OCI-LY3 (cell line): ENCODE results near the gene ONECUT1.

Experiments
- H2AFZ ChIP-seq: fragments of 200-600, 300-600 bp; shearing (Covaris generic); 2 replicates; pipeline ENCODE4 v1.6.0; 2014; ENCODE audit warnings: antibody characterized with exemption, low read depth, low read length
- H3K27ac ChIP-seq: fragments of 200-600, 300-600 bp; sonication (generic); 2 replicates; pipeline ENCODE4 v1.5.1; 2014; ENCODE audit warnings: mild to moderate bottlenecking, low read length, moderate library complexity, mixed read lengths
- H3K27me3 ChIP-seq: fragments of 200-600, 300-600 bp; sonication (generic); 2 replicates; pipeline ENCODE4 v1.6.1; 2014; ENCODE audit warnings: low read depth, low read length, mixed read lengths
- H3K36me3 ChIP-seq: fragments of 200-600, 300-600 bp; sonication (generic); replicated peaks from 2 replicates; pipeline ENCODE3; 2014; ENCODE audit warnings: low read depth, low read length, mixed read lengths
- H3K4me1 ChIP-seq: fragments of 300-600, 200-600 bp; sonication (generic); 2 replicates; pipeline ENCODE4 v1.6.1; 2014; ENCODE audit warnings: low read length, mixed read lengths
- H3K4me2 ChIP-seq: fragments of 200-600, 300-600 bp; sonication (generic); 2 replicates; pipeline ENCODE4 v1.6.1; 2014; ENCODE audit warnings: low read length, mixed read lengths
- H3K4me3 ChIP-seq: fragments of 300-600, 200-600 bp; sonication (generic); 2 replicates; pipeline ENCODE4 v1.5.1; 2014; ENCODE audit warnings: antibody characterized with exemption, mild to moderate bottlenecking, low read length, moderate library complexity
- H3K79me2 ChIP-seq: fragments of 300-600, 200-600 bp; shearing (Covaris generic); 2 replicates; pipeline ENCODE4 v1.6.1; 2014; ENCODE audit warnings: mild to moderate bottlenecking, low read length, mixed read lengths
- H3K9ac ChIP-seq: fragments of 300-600, 200-600 bp; shearing (Covaris generic); 2 replicates; pipeline ENCODE4 v1.6.0; 2014; ENCODE audit warnings: mild to moderate bottlenecking, low read length, moderate library complexity
- H3K9me3 ChIP-seq: fragments of 200-600, 300-600 bp; shearing (Covaris generic); 2 replicates; pipeline ENCODE4 v1.6.1; 2014; ENCODE audit warnings: low read length, mixed read lengths; ENCODE audit not compliant: insufficient read depth
- H4K20me1 ChIP-seq: fragments of 200-600, 300-600 bp; sonication (generic); 2 replicates; pipeline ENCODE4 v1.6.1; 2016; ENCODE audit warnings: low read length, mixed read lengths; ENCODE audit not compliant: insufficient read depth
- EZH2phosphoT487 ChIP-seq: fragments of 200-600 bp; shearing (Covaris generic); IDR thresholded peaks from 2 replicates; pipeline ENCODE4 v1.6.1; 2018; ENCODE audit warnings: antibody characterized with exemption, mixed run types, low read depth
- TF ChIP-seq, protein P1 (sequence below): fragments of 200-600, 300-600 bp; sonication (generic); IDR thresholded peaks from 2 replicates; pipeline ENCODE4 v1.5.1; 2014; ENCODE audit warnings: antibody characterized with exemption, low read length, low read depth

ONECUT1 gene

DNA sequence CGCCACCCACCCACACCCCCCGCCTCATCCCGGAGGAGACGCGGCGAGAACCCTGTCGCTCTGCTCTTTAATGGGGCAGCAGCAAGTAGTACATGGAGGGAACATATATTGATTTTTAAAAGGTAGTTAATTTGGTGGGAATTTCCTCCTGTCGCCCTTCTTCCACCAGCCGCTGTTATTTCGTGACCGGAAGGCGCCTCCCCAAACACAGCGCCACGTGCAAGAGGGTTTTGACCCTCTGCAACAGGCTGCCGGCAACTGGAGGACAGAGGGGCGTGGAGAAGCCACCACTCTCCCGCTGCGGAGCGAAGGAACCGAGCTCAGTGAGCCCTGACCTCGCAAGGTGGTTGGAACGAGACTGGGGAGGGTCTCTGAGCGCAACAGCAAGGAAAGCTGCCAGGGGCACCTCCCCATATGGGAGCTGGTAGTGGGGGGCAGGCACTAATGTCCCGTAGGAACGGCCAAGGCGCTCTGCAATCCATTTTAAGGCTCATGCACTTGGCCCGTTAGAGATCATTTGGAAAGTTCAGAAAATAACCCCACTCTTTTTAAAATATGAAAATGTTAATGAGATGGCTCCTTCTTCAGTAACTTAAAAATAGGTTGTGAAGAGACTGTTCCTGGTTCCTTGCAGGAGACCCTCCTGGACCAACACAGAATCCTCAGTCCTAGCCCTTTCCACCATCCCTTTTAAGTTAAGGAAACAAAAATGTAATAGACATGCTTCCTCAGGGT is 4.3 kb downstream of the ONECUT1 start:
- H3K4me1 ChIP-seq = peaks cover 7% of the 10 kb centered on the region
- H3K9me3 ChIP-seq = no peaks in the 10 kb centered on the region
- no peaks in the 10 kb centered on the region for H4K20me1 ChIP-seq
- H2AFZ ChIP-seq = no peak overlapping the region
- no peak overlapping the region for H3K9ac ChIP-seq
- no peaks in the 10 kb centered on the region for H3K79me2 ChIP-seq
- TF ChIP-seq, protein P1, sequence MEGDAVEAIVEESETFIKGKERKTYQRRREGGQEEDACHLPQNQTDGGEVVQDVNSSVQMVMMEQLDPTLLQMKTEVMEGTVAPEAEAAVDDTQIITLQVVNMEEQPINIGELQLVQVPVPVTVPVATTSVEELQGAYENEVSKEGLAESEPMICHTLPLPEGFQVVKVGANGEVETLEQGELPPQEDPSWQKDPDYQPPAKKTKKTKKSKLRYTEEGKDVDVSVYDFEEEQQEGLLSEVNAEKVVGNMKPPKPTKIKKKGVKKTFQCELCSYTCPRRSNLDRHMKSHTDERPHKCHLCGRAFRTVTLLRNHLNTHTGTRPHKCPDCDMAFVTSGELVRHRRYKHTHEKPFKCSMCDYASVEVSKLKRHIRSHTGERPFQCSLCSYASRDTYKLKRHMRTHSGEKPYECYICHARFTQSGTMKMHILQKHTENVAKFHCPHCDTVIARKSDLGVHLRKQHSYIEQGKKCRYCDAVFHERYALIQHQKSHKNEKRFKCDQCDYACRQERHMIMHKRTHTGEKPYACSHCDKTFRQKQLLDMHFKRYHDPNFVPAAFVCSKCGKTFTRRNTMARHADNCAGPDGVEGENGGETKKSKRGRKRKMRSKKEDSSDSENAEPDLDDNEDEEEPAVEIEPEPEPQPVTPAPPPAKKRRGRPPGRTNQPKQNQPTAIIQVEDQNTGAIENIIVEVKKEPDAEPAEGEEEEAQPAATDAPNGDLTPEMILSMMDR = no peak
- TF ChIP-seq EZH2phosphoT487 = no peak
- no peaks in the 10 kb centered on the region for H3K27me3 ChIP-seq
- H3K4me3 ChIP-seq = no peak overlapping the region
- no peaks in the 10 kb centered on the region for H3K36me3 ChIP-seq
- H3K4me2 ChIP-seq = no peak overlapping the region
- no peak overlapping the region for H3K27ac ChIP-seq

DNA sequence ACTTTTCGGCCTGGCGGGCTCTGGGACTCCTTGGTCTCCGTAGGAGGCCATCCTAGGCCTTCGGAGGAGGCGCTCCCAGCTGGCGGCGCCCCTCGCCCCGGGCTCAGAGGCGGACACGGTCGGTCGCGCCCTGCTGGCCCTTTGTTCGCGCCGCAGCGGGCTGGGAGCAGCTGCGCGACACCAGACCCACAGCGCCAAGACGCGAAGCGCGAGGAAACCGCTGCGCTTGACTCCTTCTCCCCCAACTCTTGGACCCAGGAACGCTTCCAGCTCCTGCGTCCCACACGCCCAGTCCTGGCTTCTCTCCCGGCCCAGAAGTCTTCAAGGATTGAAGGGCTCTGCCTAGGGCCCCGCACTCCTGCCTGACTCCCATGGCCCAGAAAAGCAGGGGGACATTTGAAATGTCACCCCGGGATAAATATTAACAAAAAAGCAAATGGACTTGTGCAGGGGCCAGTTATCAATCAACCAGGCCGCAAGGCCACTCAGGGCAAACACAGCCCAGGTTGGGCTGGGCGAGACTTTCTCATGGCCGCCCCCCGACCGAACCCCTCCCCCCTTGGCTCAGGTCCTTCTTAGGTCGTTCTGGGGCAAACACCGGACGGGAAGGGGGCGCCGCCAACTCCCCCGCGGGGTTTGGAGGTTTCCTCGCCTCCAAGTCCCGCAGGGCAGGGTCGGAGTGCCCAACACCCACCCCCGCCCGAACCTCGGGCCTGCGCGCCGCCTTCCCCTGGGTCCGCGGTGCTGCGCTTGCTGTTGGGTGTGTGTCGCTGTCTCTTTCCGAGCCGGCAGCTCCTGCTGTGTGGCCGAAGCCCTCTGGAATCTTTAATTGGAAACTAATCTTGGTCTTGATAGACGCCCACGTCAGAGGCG is 5.1 kb downstream of the ONECUT1 start:
- Histone ChIP-seq H3K27ac (no peak overlapping the region), H3K9ac (no peak overlapping the region), H3K4me2 (no peak overlapping the region), H3K4me3 (no peak overlapping the region), H3K36me3 (no peaks in the 10 kb centered on the region), H3K9me3 (no peaks in the 10 kb centered on the region), H4K20me1 (no peaks in the 10 kb centered on the region), H3K27me3 (no peaks in the 10 kb centered on the region), H3K79me2 (no peaks in the 10 kb centered on the region), H3K4me1 (peaks cover 10% of the 10 kb centered on the region), H2AFZ (no peak overlapping the region)
- no peak for TF ChIP-seq EZH2phosphoT487
- TF ChIP-seq, protein P1 = no peak

DNA sequence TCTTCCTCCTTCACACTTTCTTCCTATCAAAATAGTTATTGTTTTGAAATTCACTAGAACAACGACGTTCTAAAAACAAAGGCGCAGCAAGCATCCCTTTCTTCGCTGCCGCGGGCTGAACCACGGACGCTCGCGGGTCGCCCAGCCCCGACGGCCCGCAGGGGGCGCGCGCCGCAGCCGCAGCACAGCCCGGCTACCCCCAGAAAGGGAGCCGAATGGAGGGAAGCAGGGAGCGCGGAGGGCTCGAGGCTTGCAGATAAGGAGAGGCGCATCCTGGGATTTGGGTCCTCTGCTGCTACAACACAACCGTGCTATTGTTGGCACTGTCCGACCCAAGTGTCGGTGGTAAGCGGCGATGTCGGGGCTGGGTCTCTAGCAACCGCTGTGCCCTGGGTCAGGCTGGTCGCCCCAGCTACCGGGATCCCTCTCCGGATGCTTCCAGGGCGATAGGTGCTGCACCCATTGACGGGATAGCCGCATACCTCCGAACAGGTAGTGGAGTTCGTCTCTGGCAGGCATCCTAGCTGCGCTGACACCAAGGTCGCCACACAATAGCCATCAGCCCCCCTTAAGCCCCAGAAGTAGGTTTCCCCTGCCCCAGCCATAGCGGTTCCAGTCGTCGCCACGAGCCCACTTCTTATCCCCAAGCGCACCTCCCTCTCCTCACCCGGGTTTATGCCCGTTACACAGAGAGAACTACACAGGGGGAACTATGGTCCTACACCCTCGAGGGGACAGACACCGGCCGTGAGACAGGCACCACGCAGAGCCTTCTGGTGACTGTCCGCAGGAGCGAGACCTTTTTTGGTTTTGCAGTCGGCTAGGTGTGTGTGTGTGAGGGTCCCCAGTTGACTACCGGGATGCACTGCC is 6.0 kb downstream of the ONECUT1 start:
- Histone ChIP-seq H3K27ac (no peak overlapping the region), H3K4me2 (no peak overlapping the region)

More for the DNA sequence above, 6.0 kb downstream of the ONECUT1 start:
- no peaks in the 10 kb centered on the region for H4K20me1 ChIP-seq
- H3K79me2 ChIP-seq = no peaks in the 10 kb centered on the region
- TF ChIP-seq, protein P1 = no peak
- TF ChIP-seq EZH2phosphoT487 = no peak
- H3K9me3 ChIP-seq = no peaks in the 10 kb centered on the region
- H3K27me3 ChIP-seq = no peaks in the 10 kb centered on the region
- no peak overlapping the region for H3K9ac ChIP-seq
- no peak overlapping the region for H3K4me3 ChIP-seq
- no peaks in the 10 kb centered on the region for H3K36me3 ChIP-seq
- no peak overlapping the region for H2AFZ ChIP-seq
- peaks cover 19% of the 10 kb centered on the region for H3K4me1 ChIP-seq
